IMR-90 (cell line): ENCODE data around the gene PRR18. TPM values are rescaled to one million over a fixed set of nuclear protein-coding genes. Genes with fewer than 3 reads are reported as not detected.

Experiments
- ATAC-seq: fragments of 200-7000 bp; cut with Tn5 transposase; 2 replicates; pipeline ENCODE4 v1.9.1; 2020; ENCODE audit warnings: low read depth, mild to moderate bottlenecking, moderate library complexity
- BruUV-seq: library from RNA; stranded (reverse); fragments of 400-500 nt; replicated peaks from 2 replicates; lab custom pipeline; 2021; lab: Mats Ljungman, UMichigan
- CTCF ChIA-PET: fragments of 300-600 bp; formaldehyde crosslinking; extraction: SDS; loops from one replicate; lab custom pipeline; 2021; ENCODE audit warnings: antibody characterized with exemption; lab: Yijun Ruan, JAX
- POLR2A ChIA-PET: fragments of 300-600 bp; sonication (Branson Sonifier 250); formaldehyde crosslinking; loops from one replicate; lab custom pipeline; 2022; ENCODE audit warnings: antibody characterized with exemption; ENCODE audit not compliant: unreplicated experiment; lab: Charles Lee
- DNase-seq: peaks from one replicate; pipeline ENCODE4 v3.0.0; 2013
- H2AFZ ChIP-seq: replicated peaks from 2 replicates; pipeline ENCODE3; 2013; ENCODE audit warnings: low read length, mild to moderate bottlenecking; ENCODE audit not compliant: poor library complexity
- H2AK5ac ChIP-seq: 2 replicates; pipeline ENCODE4 v1.6.1; 2013; ENCODE audit warnings: low read depth, low read length, inconsistent platforms
- H2AK9ac ChIP-seq: replicated peaks from 2 replicates; pipeline ENCODE3; 2013; ENCODE audit warnings: mild to moderate bottlenecking, low read depth, low read length, moderate library complexity; ENCODE audit not compliant: poor library complexity
- H2BK120ac ChIP-seq: 2 replicates; pipeline ENCODE4 v1.6.1; 2013; ENCODE audit warnings: low read depth, low read length, inconsistent platforms
- H2BK15ac ChIP-seq: 3 replicates; pipeline ENCODE4 v1.6.1; 2013; ENCODE audit warnings: low read depth, low read length, inconsistent platforms
- H2BK20ac ChIP-seq: 2 replicates; pipeline ENCODE4 v1.6.1; 2013; ENCODE audit warnings: low read depth, mild to moderate bottlenecking, inconsistent platforms, low read length, moderate library complexity
- H2BK5ac ChIP-seq: 2 replicates; pipeline ENCODE4 v1.6.1; 2013; ENCODE audit warnings: mild to moderate bottlenecking, low read depth, low read length, inconsistent platforms; ENCODE audit not compliant: poor library complexity, severe bottlenecking
- H3K14ac ChIP-seq: replicated peaks from 2 replicates; pipeline ENCODE4 v1.6.1; 2013; ENCODE audit warnings: low read depth, low read length, inconsistent platforms
- H3K18ac ChIP-seq: 2 replicates; pipeline ENCODE4 v1.6.1; 2013; ENCODE audit warnings: low read depth, low read length, control low read depth
- H3K23ac ChIP-seq: 2 replicates; pipeline ENCODE4 v1.6.1; 2013; ENCODE audit warnings: low read depth, low read length, inconsistent platforms
- H3K27ac ChIP-seq: 2 replicates; pipeline ENCODE4 v1.5.1; 2013; ENCODE audit warnings: mild to moderate bottlenecking, control low read depth, low read length; ENCODE audit not compliant: insufficient read depth
- H3K27me3 ChIP-seq: 2 replicates; pipeline ENCODE4 v1.6.1; 2013; ENCODE audit warnings: low read length; ENCODE audit not compliant: control insufficient read depth, insufficient read depth
- H3K36me3 ChIP-seq: 2 replicates; pipeline ENCODE4 v1.6.1; 2013; ENCODE audit warnings: low read length, mixed read lengths; ENCODE audit not compliant: control insufficient read depth, insufficient read depth
- H3K4ac ChIP-seq: 2 replicates; pipeline ENCODE4 v1.6.1; 2013; ENCODE audit warnings: low read depth, low read length, inconsistent platforms
- H3K4me1 ChIP-seq: 2 replicates; pipeline ENCODE4 v1.6.1; 2013; ENCODE audit warnings: low read length, mixed read lengths; ENCODE audit not compliant: control insufficient read depth, insufficient read depth
- H3K4me2 ChIP-seq: 2 replicates; pipeline ENCODE4 v1.6.1; 2013; ENCODE audit warnings: low read depth, mild to moderate bottlenecking, control low read depth, low read length, moderate library complexity
- H3K4me3 ChIP-seq: 2 replicates; pipeline ENCODE4 v1.5.1; 2013; ENCODE audit warnings: low read depth, mild to moderate bottlenecking, control low read depth, low read length, moderate library complexity; ENCODE audit not compliant: insufficient read depth
- H3K56ac ChIP-seq: 2 replicates; pipeline ENCODE4 v1.6.1; 2013; ENCODE audit warnings: low read length, inconsistent platforms; ENCODE audit not compliant: insufficient read depth; ENCODE audit errors: extremely low read depth
- H3K79me1 ChIP-seq, 2 experiments: 2 replicates each; pipeline ENCODE4 v1.6.1; 2013; ENCODE audit warnings: low read length in 2 of 2, inconsistent platforms in 1 of 2, low read depth in 1 of 2
- H3K9ac ChIP-seq: 2 replicates; pipeline ENCODE4 v1.6.1; 2013; ENCODE audit warnings: low read depth, low read length, control low read depth
- H3K9me1 ChIP-seq: 2 replicates; pipeline ENCODE4 v1.6.1; 2013; ENCODE audit warnings: low read length, inconsistent platforms; ENCODE audit not compliant: insufficient read depth
- H3K9me3 ChIP-seq: 2 replicates; pipeline ENCODE4 v1.6.1; 2013; ENCODE audit warnings: low read length; ENCODE audit not compliant: control insufficient read depth, insufficient read depth
- H4K20me1 ChIP-seq: 2 replicates; pipeline ENCODE4 v1.6.1; 2013; ENCODE audit warnings: low read length, inconsistent platforms; ENCODE audit not compliant: insufficient read depth
- H4K5ac ChIP-seq: 2 replicates; pipeline ENCODE4 v1.6.1; 2013; ENCODE audit warnings: mild to moderate bottlenecking, low read depth, low read length, control low read depth
- H4K8ac ChIP-seq, 2 experiments: 2 replicates each; pipeline ENCODE4 v1.6.1; 2013; ENCODE audit warnings: low read depth in 2 of 2, low read length in 2 of 2, control low read depth in 1 of 2, inconsistent platforms in 1 of 2
- H4K91ac ChIP-seq: 2 replicates; pipeline ENCODE4 v1.6.1; 2013; ENCODE audit warnings: low read depth, low read length, inconsistent platforms; ENCODE audit not compliant: insufficient read depth
- CEBPB ChIP-seq: IDR thresholded peaks from 2 replicates; pipeline ENCODE4 v1.6.1; 2012; ENCODE audit warnings: low read depth, low read length, improper control_type of control experiment
- CHD1 ChIP-seq: IDR thresholded peaks from 2 replicates; pipeline ENCODE4 v1.6.1; 2012; ENCODE audit warnings: low read depth, low read length, improper control_type of control experiment
- CTCF ChIP-seq: conservative IDR thresholded peaks from 2 replicates; pipeline ENCODE4 v1.5.1; 2012; ENCODE audit warnings: mild to moderate bottlenecking, low read depth, low read length, improper control_type of control experiment
- ELK1 ChIP-seq: fragments of 150-350 bp; IDR thresholded peaks from 2 replicates; pipeline ENCODE4 v1.6.1; 2016; ENCODE audit warnings: low read depth, mild to moderate bottlenecking, low read length, moderate library complexity, borderline replicate concordance
- MAZ ChIP-seq: IDR thresholded peaks from 2 replicates; pipeline ENCODE4 v1.6.1; 2012; ENCODE audit warnings: low read depth, mild to moderate bottlenecking, low read length, improper control_type of control experiment, moderate library complexity, borderline replicate concordance
- NFE2L2 ChIP-seq: fragments of 150-350 bp; IDR thresholded peaks from 2 replicates; pipeline ENCODE4 v1.6.1; 2016; ENCODE audit warnings: low read depth, mild to moderate bottlenecking, low read length
- POLR2A ChIP-seq: IDR thresholded peaks from 2 replicates; pipeline ENCODE4 v1.6.1; 2012; ENCODE audit warnings: mild to moderate bottlenecking, low read depth, low read length
- RAD21 ChIP-seq: IDR thresholded peaks from 2 replicates; pipeline ENCODE4 v1.6.1; 2012; ENCODE audit warnings: low read length, improper control_type of control experiment
- RCOR1 ChIP-seq: IDR thresholded peaks from 2 replicates; pipeline ENCODE4 v1.6.1; 2012; ENCODE audit warnings: mild to moderate bottlenecking, low read length, improper control_type of control experiment; ENCODE audit not compliant: insufficient replicate concordance
- RFX5 ChIP-seq: IDR thresholded peaks from 2 replicates; pipeline ENCODE4 v1.8.0; 2012; ENCODE audit warnings: low read depth, mild to moderate bottlenecking, low read length, moderate library complexity
- SMC3 ChIP-seq: fragments of 150-350 bp; IDR thresholded peaks from 2 replicates; pipeline ENCODE4 v1.6.1; 2016; ENCODE audit warnings: low read depth, mild to moderate bottlenecking, antibody characterized with exemption, low read length, moderate library complexity
- USF2 ChIP-seq: fragments of 150-350 bp; IDR thresholded peaks from 2 replicates; pipeline ENCODE4 v1.6.1; 2017; ENCODE audit warnings: mild to moderate bottlenecking, antibody characterized with exemption, low read length, low read depth
- WGBS, 2 experiments: methylation state at CpG; one replicate each; pipeline versions ENCODE4 v1.1.5 to v1.1.7; 2013; ENCODE audit warnings: missing lambda C conversion rate in 2 of 2; ENCODE audit not compliant: insufficient read length in 1 of 2; ENCODE audit errors: extremely low coverage in 2 of 2; 5-methylcytosine and 5-hydroxymethylcytosine counted together
- dilution Hi-C: fragments of 300-500 bp; cut with HindIII; formaldehyde crosslinking; loops from one replicate; pipeline ENCODE4 v1.14.3; 2018; ENCODE audit warnings: low sequenced_read_pairs; ENCODE audit not compliant: unreplicated experiment
- in situ Hi-C: fragments of 300-500 bp; cut with MboI; formaldehyde crosslinking; loops from 3 replicates; pipeline ENCODE4 v1.14.3; 2019; ENCODE audit warnings: low sequenced_read_pairs, inconsistent platforms, mixed read lengths
- intact Hi-C: fragments of 100-400 bp; cut with micrococcal nuclease; formaldehyde crosslinking; loops from 2 replicates; pipeline ENCODE4 v1.10.0; 2022
- polyA plus RNA-seq, 3 experiments: library from polyadenylated mRNA; depleted of rRNA; stranded (reverse); fragments of >200 nt; gene quantifications; 2 replicates each; pipeline ENCODE4 v1.2.3, GENCODE V29; 2012; ENCODE audit warnings: low replicate concordance in 1 of 3
- total RNA-seq: library from RNA; depleted of rRNA; stranded (reverse); fragments of >200 nt; gene quantifications from 2 replicates; pipeline ENCODE4 v1.2.3, GENCODE V29; 2012

Gene PRR18
- total and polyA plus RNA-seq, 2 of the 4 experiments (the other 2 are of a cell fraction): not detected

- H3K79me1 ChIP-seq: no peaks in the 10 kb centered on the region
- DNase-seq (no peak), ATAC-seq (no peak)
- H3K14ac ChIP-seq: no peak overlapping the region
- no peak overlapping the region for H3K9ac ChIP-seq
- no peaks in the 10 kb centered on the region for H3K9me1 ChIP-seq
- dilution Hi-C loops: no loop called here
- H3K18ac ChIP-seq: no peak overlapping the region
- H2AFZ ChIP-seq: no peak overlapping the region
- no peak overlapping the region for H3K27ac ChIP-seq
- no TSS peak for BruUV-seq
- no peaks in the 10 kb centered on the region for H3K9me3 ChIP-seq
- no peak overlapping the region for H2BK15ac ChIP-seq
- 78% methylated on average over 5 of the region's 9 CpGs; no CpG with 5 or more reads in 1 of the 2 experiments for WGBS, 2 experiments
- TF ChIP-seq RAD21 (no peak), CEBPB (no peak), USF2 (no peak), POLR2A (no peak), CTCF (no peak), RFX5 (no peak), MAZ (no peak), ELK1 (no peak), RCOR1 (no peak), NFE2L2 (no peak), SMC3 (no peak), CHD1 (no peak)
- no peak overlapping the region for H3K4ac ChIP-seq
- H2BK120ac ChIP-seq: no peak overlapping the region
- intact Hi-C loops: no loop called here
- H3K36me3 ChIP-seq: no peaks in the 10 kb centered on the region
- ChIA-PET POLR2A (no interaction called here), CTCF (interaction anchor here (0.5 to 3.9 kb wide), 3 partner anchors 32 to 120 kb away, joined by 3 to 15 read pairs (median 3); no protein-coding TSS in a partner anchor)
- H2BK20ac ChIP-seq: no peak overlapping the region
- H3K4me3 ChIP-seq: no peak overlapping the region
- no peak overlapping the region for H4K5ac ChIP-seq
- H4K8ac ChIP-seq: no peak overlapping the region
- no peak overlapping the region for H2AK5ac ChIP-seq
- no peak overlapping the region for H2AK9ac ChIP-seq
- H4K20me1 ChIP-seq: no peaks in the 10 kb centered on the region
- no peak overlapping the region for H3K56ac ChIP-seq
- in situ Hi-C loops: no loop called here
- H2BK5ac ChIP-seq: no peak overlapping the region
- H4K91ac ChIP-seq: no peak overlapping the region
- no peak overlapping the region for H3K23ac ChIP-seq
- no peaks in the 10 kb centered on the region for H3K4me1 ChIP-seq
- H3K4me2 ChIP-seq: no peak overlapping the region
- peaks cover 20% of the 10 kb centered on the region for H3K27me3 ChIP-seq
Observed at GRCh38 chr6:166281104-166281503, 27.1 kb downstream of the PRR18 start.
